ENCODE data around the gene ERCC4. TPM values are rescaled to one million over a fixed set of nuclear protein-coding genes. Genes with fewer than 3 reads are reported as not detected.

ERCC4 gene
- total and polyA plus RNA-seq, 2 experiments from 2014 or later = 13.1 to 15.6 TPM

- Histone ChIP-seq H3K27me3 (no peaks in the 10 kb centered on the region), H3K36me3 (no peaks in the 10 kb centered on the region), H3K4me1 (ENCODE audit: low read depth) (peaks cover 38% of the 10 kb centered on the region), H3K9me3 (ENCODE audit: low read depth) (no peaks in the 10 kb centered on the region), H3K27ac (peak overlapping the region; percentile 68), H3K4me3 (no peak overlapping the region)
- TF ChIP-seq, protein P1, sequence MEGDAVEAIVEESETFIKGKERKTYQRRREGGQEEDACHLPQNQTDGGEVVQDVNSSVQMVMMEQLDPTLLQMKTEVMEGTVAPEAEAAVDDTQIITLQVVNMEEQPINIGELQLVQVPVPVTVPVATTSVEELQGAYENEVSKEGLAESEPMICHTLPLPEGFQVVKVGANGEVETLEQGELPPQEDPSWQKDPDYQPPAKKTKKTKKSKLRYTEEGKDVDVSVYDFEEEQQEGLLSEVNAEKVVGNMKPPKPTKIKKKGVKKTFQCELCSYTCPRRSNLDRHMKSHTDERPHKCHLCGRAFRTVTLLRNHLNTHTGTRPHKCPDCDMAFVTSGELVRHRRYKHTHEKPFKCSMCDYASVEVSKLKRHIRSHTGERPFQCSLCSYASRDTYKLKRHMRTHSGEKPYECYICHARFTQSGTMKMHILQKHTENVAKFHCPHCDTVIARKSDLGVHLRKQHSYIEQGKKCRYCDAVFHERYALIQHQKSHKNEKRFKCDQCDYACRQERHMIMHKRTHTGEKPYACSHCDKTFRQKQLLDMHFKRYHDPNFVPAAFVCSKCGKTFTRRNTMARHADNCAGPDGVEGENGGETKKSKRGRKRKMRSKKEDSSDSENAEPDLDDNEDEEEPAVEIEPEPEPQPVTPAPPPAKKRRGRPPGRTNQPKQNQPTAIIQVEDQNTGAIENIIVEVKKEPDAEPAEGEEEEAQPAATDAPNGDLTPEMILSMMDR (IDR thresholded peaks at IDR 0.05; ENCODE audit: low read depth, low read length) = no peak
- no peak for DNase-seq (ENCODE audit: low read depth in 1 of 2, low spot score in 1 of 2)
These were observed 79.3 kb downstream of the ERCC4 start for GRCh38 chr16:13999071-13999894.

DNA sequence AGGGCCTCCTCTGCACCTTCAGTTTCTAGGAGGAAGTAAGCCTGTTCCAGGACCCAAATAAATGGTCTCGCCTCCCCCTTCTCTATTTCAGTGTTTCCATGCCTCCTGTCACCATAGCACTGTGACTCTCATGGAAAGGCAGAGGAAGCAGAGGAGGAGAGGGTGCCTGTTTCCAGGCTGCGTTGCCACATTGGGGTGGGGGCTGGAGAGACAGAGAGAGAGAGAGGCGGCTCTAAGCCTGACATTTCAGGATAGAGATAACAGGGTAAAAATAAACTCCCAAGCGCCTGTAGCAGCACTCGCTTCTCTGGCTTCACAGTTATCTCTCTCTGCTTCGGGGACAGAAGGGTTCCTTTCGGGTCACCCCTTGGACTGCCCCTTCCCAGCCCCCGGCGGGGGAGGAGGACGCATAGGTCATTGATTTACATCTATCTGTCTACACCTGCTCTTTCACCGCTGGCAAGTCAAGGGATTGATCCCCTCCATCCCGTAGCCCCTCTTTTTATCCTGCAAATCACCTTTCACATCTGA lies 80.0 kb downstream of the ERCC4 start:
- TF ChIP-seq, protein P1 (IDR thresholded peaks at IDR 0.05; ENCODE audit: low read depth, low read length) = no peak
- Histone ChIP-seq H3K36me3 (no peaks in the 10 kb centered on the region), H3K9me3 (ENCODE audit: low read depth) (no peaks in the 10 kb centered on the region), H3K27ac (peak overlapping the region; percentile 68), H3K4me3 (no peak overlapping the region), H3K27me3 (no peaks in the 10 kb centered on the region), H3K4me1 (ENCODE audit: low read depth) (peaks cover 32% of the 10 kb centered on the region)
- peak in 1 of 2 donors; percentile 86 for DNase-seq (ENCODE audit: low read depth in 1 of 2, low spot score in 1 of 2)

DNA sequence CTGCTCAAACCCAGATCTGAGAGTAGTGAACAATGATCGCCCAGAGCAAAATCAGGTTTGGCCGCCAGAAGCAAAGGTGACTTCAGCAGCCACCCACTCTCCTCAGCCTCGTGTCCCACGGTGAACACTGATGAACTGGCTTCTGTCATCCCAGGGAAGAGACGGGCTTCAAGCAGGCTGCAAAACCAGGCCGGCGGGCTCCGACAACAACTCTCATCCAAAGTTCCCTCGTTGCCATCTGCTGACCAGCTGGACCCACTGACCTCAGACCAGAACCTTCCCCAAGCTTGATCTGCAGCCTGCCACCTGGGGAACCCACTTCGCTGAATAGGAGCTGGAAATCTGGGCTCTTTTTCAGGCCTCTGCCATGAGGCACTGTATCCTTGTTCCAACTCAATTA lies 81.6 kb downstream of the ERCC4 start:
- TF ChIP-seq, protein P1 (IDR thresholded peaks at IDR 0.05; ENCODE audit: low read depth, low read length) = no peak
- DNase-seq (ENCODE audit: low read depth in 1 of 2, low spot score in 1 of 2) = no peak
- H3K36me3 ChIP-seq = no peaks in the 10 kb centered on the region
- H3K27ac ChIP-seq = no peak overlapping the region
- H3K27me3 ChIP-seq = no peaks in the 10 kb centered on the region
- H3K4me3 ChIP-seq = no peak overlapping the region
- peaks cover 29% of the 10 kb centered on the region for H3K4me1 ChIP-seq (ENCODE audit: low read depth)
- H3K9me3 ChIP-seq (ENCODE audit: low read depth) = no peaks in the 10 kb centered on the region

Other genes starting within 250 kb of the ERCC4 start
- gene MRTFB, start 151.2 kb downstream of the ERCC4 start, total RNA-seq = 14.2 and 27.9 TPM in 2 replicates
- gene MRTFB, start 151.2 kb downstream of the ERCC4 start, polyA plus RNA-seq = 9.4 and 17.8 TPM in 2 replicates